ENCODE results near the gene CADM3.

- no peak for TF ChIP-seq CTCF (IDR thresholded peaks at IDR 0.05)
- TF ChIP-seq EZH2 (IDR thresholded peaks at IDR 0.05): no peak
Measured at GRCh38 chr1:159181328-159182024, 10.1 kb downstream of the CADM3 start.

All from neural progenitor cell (in vitro differentiated cells).